Fibroblast of lung (primary cell): ENCODE measurements around the gene TFF1.

Source experiments
- EZH2 ChIP-seq: IDR thresholded peaks from 2 replicates; pipeline ENCODE4 v1.5.1; 2012; ENCODE audit warnings: low read length, control low read depth, mild to moderate bottlenecking; ENCODE audit errors: missing control alignments
- TF ChIP-seq, protein P1 (sequence below), 2 donors: IDR thresholded peaks in 1 of 2; conservative IDR thresholded peaks in 1 of 2; 1 replicate in 1 of 2; 2 replicates in 1 of 2; pipeline ENCODE4 v1.5.1; 2011 to 2012; ENCODE audit warnings: low read length in 2 of 2, control low read depth in 1 of 2, inconsistent platforms in 1 of 2, low read depth in 1 of 2, mild to moderate bottlenecking in 1 of 2

DNA sequence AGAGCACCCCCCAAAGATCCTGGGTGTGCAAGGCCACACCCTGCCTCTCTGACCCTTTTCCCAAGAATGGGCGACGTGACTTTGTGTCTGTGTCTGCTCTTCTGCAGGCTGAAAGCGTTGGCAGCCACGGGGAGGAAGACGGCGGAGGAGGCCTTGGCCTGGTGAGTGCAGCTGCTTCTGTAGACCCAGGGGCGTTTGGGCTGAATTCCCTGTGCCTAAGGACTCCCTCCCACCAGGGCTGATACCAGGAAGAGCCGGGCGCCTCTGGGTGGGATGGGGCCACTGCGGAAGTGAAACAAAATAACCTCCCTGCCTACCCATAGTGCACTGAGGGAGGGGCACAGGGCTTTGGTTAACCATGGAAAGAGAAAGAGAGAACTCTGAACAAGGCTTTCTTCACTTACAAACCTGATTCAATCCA is 39.9 kb upstream of the TFF1 start:
- TF ChIP-seq, protein P1, sequence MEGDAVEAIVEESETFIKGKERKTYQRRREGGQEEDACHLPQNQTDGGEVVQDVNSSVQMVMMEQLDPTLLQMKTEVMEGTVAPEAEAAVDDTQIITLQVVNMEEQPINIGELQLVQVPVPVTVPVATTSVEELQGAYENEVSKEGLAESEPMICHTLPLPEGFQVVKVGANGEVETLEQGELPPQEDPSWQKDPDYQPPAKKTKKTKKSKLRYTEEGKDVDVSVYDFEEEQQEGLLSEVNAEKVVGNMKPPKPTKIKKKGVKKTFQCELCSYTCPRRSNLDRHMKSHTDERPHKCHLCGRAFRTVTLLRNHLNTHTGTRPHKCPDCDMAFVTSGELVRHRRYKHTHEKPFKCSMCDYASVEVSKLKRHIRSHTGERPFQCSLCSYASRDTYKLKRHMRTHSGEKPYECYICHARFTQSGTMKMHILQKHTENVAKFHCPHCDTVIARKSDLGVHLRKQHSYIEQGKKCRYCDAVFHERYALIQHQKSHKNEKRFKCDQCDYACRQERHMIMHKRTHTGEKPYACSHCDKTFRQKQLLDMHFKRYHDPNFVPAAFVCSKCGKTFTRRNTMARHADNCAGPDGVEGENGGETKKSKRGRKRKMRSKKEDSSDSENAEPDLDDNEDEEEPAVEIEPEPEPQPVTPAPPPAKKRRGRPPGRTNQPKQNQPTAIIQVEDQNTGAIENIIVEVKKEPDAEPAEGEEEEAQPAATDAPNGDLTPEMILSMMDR (conservative IDR thresholded peaks at IDR 0.05 in 1 of 2, IDR thresholded peaks at IDR 0.05 in 1 of 2; ENCODE audit: low read depth in 1 of 2, low read length in 2 of 2): no peak
- no peak for TF ChIP-seq EZH2
